GM18519 (cell line): ENCODE measurements around the gene CD164L2.

ENCODE experiments used
- ATAC-seq: cut with Tn5 transposase; IDR thresholded peaks from one replicate; pipeline ENCODE4 v1.9.1; 2021; ENCODE audit warnings: mild to moderate bottlenecking, moderate library complexity; ENCODE audit not compliant: unreplicated experiment, low FRiP score

The CD164L2 gene

DNA sequence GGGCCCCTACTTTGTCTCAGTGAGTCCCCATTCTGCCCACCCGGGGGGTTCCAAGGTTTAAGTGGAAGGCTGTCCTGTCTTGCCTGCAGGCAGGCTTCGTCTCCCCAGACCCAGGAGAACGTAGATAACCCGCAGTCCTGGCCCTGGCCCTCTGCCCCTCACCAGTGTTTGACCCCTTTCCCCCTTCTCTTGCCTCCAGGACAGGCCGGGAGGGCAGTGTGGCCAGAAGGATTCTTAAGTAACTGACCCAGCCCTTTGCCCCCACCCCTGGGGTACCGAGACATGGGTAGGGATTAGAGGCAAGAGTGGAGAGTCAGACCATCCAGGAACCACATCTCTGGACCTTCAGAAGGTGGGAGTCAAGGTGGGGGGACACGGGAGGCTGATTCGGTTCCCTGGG is 52.3 kb downstream of the CD164L2 start:
- ATAC-seq = no peak
